ENCODE data around the gene PRPSAP1. TPM values are rescaled to one million over a fixed set of nuclear protein-coding genes. Genes with fewer than 3 reads are reported as not detected.
"Not testable (repeated sequence)": the region's sequence is repeated elsewhere in the genome, so short reads cannot be mapped to it uniquely, and the experiment has no call there.

Gene PRPSAP1
- polyA plus RNA-seq, 3 donors, result 76.1 to 83.6 (median 80.2) TPM

- no peak for DNase-seq (ENCODE audit: extremely low read depth in 1 of 11, low read depth in 9 of 11, low spot score in 4 of 11)
Measured at GRCh38 chr17:76274112-76274956, 79.4 kb downstream of the PRPSAP1 start.

- DNase-seq (ENCODE audit: extremely low read depth in 1 of 11, low read depth in 9 of 11, low spot score in 4 of 11), result no peak
Measured at GRCh38 chr17:76273445-76274111, 80.1 kb downstream of the PRPSAP1 start.

- no peak for DNase-seq (ENCODE audit: extremely low read depth in 1 of 11, low read depth in 9 of 11, low spot score in 4 of 11)
Measured at GRCh38 chr17:76272541-76273444, 80.9 kb downstream of the PRPSAP1 start.

GRCh38 chr17:76271669-76272540 is 81.8 kb downstream of the PRPSAP1 start:
- peak in 4 of 11 donors; percentile 54 to 63 (median 58) for DNase-seq (ENCODE audit: extremely low read depth in 1 of 11, low read depth in 9 of 11, low spot score in 4 of 11)

GRCh38 chr17:76270770-76271668 is 82.7 kb downstream of the PRPSAP1 start:
- no peak for DNase-seq (ENCODE audit: extremely low read depth in 1 of 11, low read depth in 9 of 11, low spot score in 4 of 11)

GRCh38 chr17:76270127-76270592 is 83.6 kb downstream of the PRPSAP1 start:
- DNase-seq (ENCODE audit: extremely low read depth in 1 of 11, low read depth in 9 of 11, low spot score in 4 of 11), result no peak

- DNase-seq (ENCODE audit: extremely low read depth in 1 of 11, low read depth in 9 of 11, low spot score in 4 of 11), result no peak
Measured at GRCh38 chr17:76268991-76269981, 84.4 kb downstream of the PRPSAP1 start.

GRCh38 chr17:76268015-76268749 is 85.5 kb downstream of the PRPSAP1 start:
- no peak for DNase-seq (ENCODE audit: extremely low read depth in 1 of 11, low read depth in 9 of 11, low spot score in 4 of 11)

- not testable (repeated sequence) for DNase-seq (ENCODE audit: extremely low read depth in 1 of 11, low read depth in 9 of 11, low spot score in 4 of 11)
Measured at GRCh38 chr17:76267581-76268001, 86.1 kb downstream of the PRPSAP1 start.

GRCh38 chr17:76267051-76267576 is 86.6 kb downstream of the PRPSAP1 start:
- DNase-seq (ENCODE audit: extremely low read depth in 1 of 11, low read depth in 9 of 11, low spot score in 4 of 11), result no peak

- DNase-seq (ENCODE audit: extremely low read depth in 1 of 11, low read depth in 9 of 11, low spot score in 4 of 11), result no peak
Measured at GRCh38 chr17:76266244-76266938, 87.3 kb downstream of the PRPSAP1 start.

GRCh38 chr17:76265624-76266243 is 88.0 kb downstream of the PRPSAP1 start:
- DNase-seq (ENCODE audit: extremely low read depth in 1 of 11, low read depth in 9 of 11, low spot score in 4 of 11), result no peak

- DNase-seq (ENCODE audit: extremely low read depth in 1 of 11, low read depth in 9 of 11, low spot score in 4 of 11), result peak; percentile 90 to 99 (median 97)
Measured at GRCh38 chr17:76264755-76265623, 88.7 kb downstream of the PRPSAP1 start, which contains the start of gene UBALD2. Gene UBALD2 (plus strand): TSS chr17:76265348. CDS start chr17:76265506, 158 bp downstream.

Data from renal cortex interstitium (tissue), 11 donors.